Trophoblast cell (in vitro differentiated cells and primary cell): ENCODE results near the gene SIGLEC1.

Experiments used
- DNase-seq, 2 donors: peaks; one replicate each; pipeline ENCODE4 v3.0.0-alpha.2; 2016
- H2AFZ ChIP-seq: 2 replicates; pipeline ENCODE4 v1.6.1; 2013; ENCODE audit warnings: low read length, moderate library complexity, mild to moderate bottlenecking; ENCODE audit not compliant: insufficient read depth, poor library complexity
- H2AK5ac ChIP-seq: 2 replicates; pipeline ENCODE4 v1.6.1; 2013; ENCODE audit warnings: mild to moderate bottlenecking, low read length
- H2BK120ac ChIP-seq: 2 replicates; pipeline ENCODE4 v1.6.1; 2013; ENCODE audit warnings: low read length, mild to moderate bottlenecking, moderate library complexity; ENCODE audit not compliant: insufficient read depth, poor library complexity
- H2BK12ac ChIP-seq: 2 replicates; pipeline ENCODE4 v1.6.1; 2013; ENCODE audit warnings: mild to moderate bottlenecking, low read length, moderate library complexity
- H2BK5ac ChIP-seq: 2 replicates; pipeline ENCODE4 v1.6.1; 2013; ENCODE audit warnings: low read length, low read depth, moderate library complexity, mild to moderate bottlenecking; ENCODE audit not compliant: poor library complexity
- H3K14ac ChIP-seq: 2 replicates; pipeline ENCODE4 v1.6.1; 2013; ENCODE audit warnings: mild to moderate bottlenecking, low read length
- H3K18ac ChIP-seq: 2 replicates; pipeline ENCODE4 v1.6.1; 2013; ENCODE audit warnings: mild to moderate bottlenecking, low read length
- H3K23ac ChIP-seq: 2 replicates; pipeline ENCODE4 v1.6.1; 2013; ENCODE audit warnings: low read length
- H3K27ac ChIP-seq: 2 replicates; pipeline ENCODE4 v1.5.1; 2013; ENCODE audit warnings: low read depth, mild to moderate bottlenecking, inconsistent platforms, low read length, moderate library complexity
- H3K27me3 ChIP-seq: 2 replicates; pipeline ENCODE4 v1.6.1; 2013; ENCODE audit warnings: inconsistent platforms, mild to moderate bottlenecking, low read length, moderate library complexity; ENCODE audit not compliant: insufficient read depth
- H3K36me3 ChIP-seq, 2 experiments: 1 replicate in 1 of 2; 2 replicates in 1 of 2; pipeline ENCODE4 v1.6.1; 2013; ENCODE audit warnings: low read length in 2 of 2, mild to moderate bottlenecking in 2 of 2, moderate library complexity in 1 of 2; ENCODE audit not compliant: insufficient read depth in 2 of 2, control insufficient read depth in 1 of 2
- H3K4ac ChIP-seq: 2 replicates; pipeline ENCODE4 v1.6.1; 2013; ENCODE audit warnings: low read depth, mild to moderate bottlenecking, low read length, moderate library complexity
- H3K4me1 ChIP-seq, 2 experiments: 1 replicate in 1 of 2; 2 replicates in 1 of 2; pipeline ENCODE4 v1.6.1; 2013; ENCODE audit warnings: low read length in 2 of 2, mild to moderate bottlenecking in 2 of 2, moderate library complexity in 1 of 2; ENCODE audit not compliant: insufficient read depth in 2 of 2, control insufficient read depth in 1 of 2
- H3K4me2 ChIP-seq: 2 replicates; pipeline ENCODE4 v1.6.1; 2013; ENCODE audit warnings: inconsistent platforms, mild to moderate bottlenecking, low read length, moderate library complexity
- H3K4me3 ChIP-seq: 2 replicates; pipeline ENCODE4 v1.5.1; 2013; ENCODE audit warnings: mild to moderate bottlenecking, low read depth, low read length, inconsistent platforms
- H3K79me1 ChIP-seq: one replicate; pipeline ENCODE4 v1.6.1; 2013; ENCODE audit warnings: low read length
- H3K79me2 ChIP-seq: 2 replicates; pipeline ENCODE4 v1.6.1; 2013; ENCODE audit warnings: low read length, mild to moderate bottlenecking; ENCODE audit not compliant: control insufficient read depth, insufficient read depth, poor library complexity
- H3K9ac ChIP-seq: 2 replicates; pipeline ENCODE4 v1.6.1; 2013; ENCODE audit warnings: mild to moderate bottlenecking, low read length
- H3K9me3 ChIP-seq: 2 replicates; pipeline ENCODE4 v1.6.1; 2013; ENCODE audit warnings: low read depth, mild to moderate bottlenecking, control low read depth, inconsistent platforms, low read length; ENCODE audit not compliant: insufficient read depth
- H4K12ac ChIP-seq: 2 replicates; pipeline ENCODE4 v1.6.1; 2013; ENCODE audit warnings: low read depth, mild to moderate bottlenecking, low read length, moderate library complexity
- H4K8ac ChIP-seq: 2 replicates; pipeline ENCODE4 v1.6.1; 2013; ENCODE audit warnings: low read depth, mild to moderate bottlenecking, low read length, moderate library complexity
- H4K91ac ChIP-seq: one replicate; pipeline ENCODE4 v1.6.1; 2013; ENCODE audit warnings: low read depth, mild to moderate bottlenecking, low read length, moderate library complexity
- WGBS: extraction: QIAGEN DNeasy Blood & Tissue Kit; methylation state at CpG from one replicate; pipeline ENCODE4 v1.1.7; 2013; ENCODE audit warnings: missing lambda C conversion rate; ENCODE audit not compliant: insufficient read length, insufficient coverage; ENCODE audit errors: extremely low coverage; 5-methylcytosine and 5-hydroxymethylcytosine counted together

SIGLEC1 gene

GRCh38 chr20:3681931-3682781 is 30.2 kb downstream of the SIGLEC1 start, which contains the start of gene ADAM33:
TSS of gene ADAM33 (minus strand) at chr20:3682010. CDS start at chr20:3682004, 6 bp downstream.
- Histone ChIP-seq H2BK12ac (peak within 1 kb of the TSS; percentile 77), H3K4me1 (peaks cover 29 to 32% of the 10 kb centered on the region in 2 experiments), H3K14ac (peak within 1 kb of the TSS; percentile 67), H3K9ac (peak within 1 kb of the TSS; percentile 20), H3K4ac (peak within 1 kb of the TSS; percentile 20), H3K4me2 (peak within 1 kb of the TSS; percentile 79), H3K79me1 (peaks cover 8% of the 10 kb centered on the region), H2AK5ac (peak within 1 kb of the TSS; percentile 16), H3K4me3 (peak within 1 kb of the TSS; percentile 85), H2AFZ (peak within 1 kb of the TSS; percentile 89), H3K36me3 (no peaks in the 10 kb centered on the region), H2BK120ac (peak within 1 kb of the TSS; percentile 30), H3K18ac (peak within 1 kb of the TSS; percentile 38), H3K23ac (no peak within 1 kb of the TSS), H2BK5ac (no peak within 1 kb of the TSS), H3K9me3 (no peaks in the 10 kb centered on the region), H3K79me2 (peaks cover 1% of the 10 kb centered on the region), H4K12ac (no peak within 1 kb of the TSS), H4K8ac (peak within 1 kb of the TSS; percentile 62), H3K27ac (no peak within 1 kb of the TSS), H3K27me3 (peaks cover 2% of the 10 kb centered on the region), H4K91ac (peak within 1 kb of the TSS; percentile 65)
- no CpG with 5 or more reads among the region's 65 CpGs for WGBS
- DNase-seq: no peak

- H2AFZ ChIP-seq: peak overlapping the region; percentile 89
- WGBS: no CpG with 5 or more reads among the region's 32 CpGs
- peak overlapping the region; percentile 20 for H3K9ac ChIP-seq
- no peak overlapping the region for H3K27ac ChIP-seq
- peak overlapping the region; percentile 79 for H3K4me2 ChIP-seq
- H3K27me3 ChIP-seq: peaks cover 2% of the 10 kb centered on the region
- peaks cover 29 to 34% of the 10 kb centered on the region in 2 experiments for H3K4me1 ChIP-seq
- H3K9me3 ChIP-seq: no peaks in the 10 kb centered on the region
- H3K23ac ChIP-seq: no peak overlapping the region
- H3K79me2 ChIP-seq: peaks cover 1% of the 10 kb centered on the region
- no peaks in the 10 kb centered on the region for H3K36me3 ChIP-seq
- H2BK12ac ChIP-seq: peak overlapping the region; percentile 77
- no peak for DNase-seq
- peak overlapping the region; percentile 30 for H2BK120ac ChIP-seq
- peak overlapping the region; percentile 20 for H3K4ac ChIP-seq
- peak overlapping the region; percentile 85 for H3K4me3 ChIP-seq
- no peak overlapping the region for H2BK5ac ChIP-seq
- H4K91ac ChIP-seq: peak overlapping the region; percentile 65
- H4K12ac ChIP-seq: no peak overlapping the region
- peak overlapping the region; percentile 62 for H4K8ac ChIP-seq
- peaks cover 8% of the 10 kb centered on the region for H3K79me1 ChIP-seq
- peak overlapping the region; percentile 67 for H3K14ac ChIP-seq
- peak overlapping the region; percentile 16 for H2AK5ac ChIP-seq
- peak overlapping the region; percentile 38 for H3K18ac ChIP-seq
Observed at GRCh38 chr20:3681352-3681930, 31.0 kb downstream of the SIGLEC1 start.

- H3K9ac ChIP-seq: no peak overlapping the region
- peaks cover 1% of the 10 kb centered on the region for H3K79me2 ChIP-seq
- H2AK5ac ChIP-seq: no peak overlapping the region
- H4K12ac ChIP-seq: no peak overlapping the region
- no peak overlapping the region for H2BK5ac ChIP-seq
- H3K18ac ChIP-seq: no peak overlapping the region
- peak overlapping the region; percentile 49 for H3K23ac ChIP-seq
- H3K27ac ChIP-seq: peak overlapping the region; percentile 73
- H3K79me1 ChIP-seq: peaks cover 8% of the 10 kb centered on the region
- H3K4me2 ChIP-seq: peak overlapping the region; percentile 79
- H3K36me3 ChIP-seq: no peaks in the 10 kb centered on the region
- DNase-seq: no peak
- no peaks in the 10 kb centered on the region for H3K9me3 ChIP-seq
- peak overlapping the region; percentile 10 for H3K14ac ChIP-seq
- peak overlapping the region; percentile 3 for H2BK120ac ChIP-seq
- H2AFZ ChIP-seq: no peak overlapping the region
- peaks cover 2% of the 10 kb centered on the region for H3K27me3 ChIP-seq
- peak overlapping the region; percentile 20 for H4K8ac ChIP-seq
- H2BK12ac ChIP-seq: no peak overlapping the region
- H3K4me3 ChIP-seq: peak overlapping the region; percentile 85
- no CpG with 5 or more reads among the region's 15 CpGs for WGBS
- peak overlapping the region; percentile 6 for H3K4ac ChIP-seq
- peaks cover 29 to 34% of the 10 kb centered on the region in 2 experiments for H3K4me1 ChIP-seq
- H4K91ac ChIP-seq: peak overlapping the region; percentile 21
Observed at GRCh38 chr20:3680701-3681351, 31.6 kb downstream of the SIGLEC1 start.
